H1 (cell line): Measurements from ENCODE around the gene OSBPL9.
"Not testable (repeated sequence)": the region's sequence is repeated elsewhere in the genome, so short reads cannot be mapped to it uniquely, and the experiment has no call there.

ENCODE experiments used
- ASH2L ChIP-seq: fragments of 200-600, 300-600 bp; sonication (generic); IDR thresholded peaks from one replicate; pipeline ENCODE4 v1.7.1; 2017; ENCODE audit warnings: low read length
- CEBPB ChIP-seq: IDR thresholded peaks from 2 replicates; pipeline ENCODE4 v1.6.1; 2012; ENCODE audit warnings: low read depth, low read length
- CHD7 ChIP-seq: fragments of 300-600 bp; sonication (generic); IDR thresholded peaks from 2 replicates; pipeline ENCODE4 v1.7.1; 2012; ENCODE audit warnings: low read length, moderate library complexity, mild to moderate bottlenecking, inconsistent platforms; ENCODE audit not compliant: insufficient replicate concordance
- CTCF ChIP-seq, 3 experiments: IDR thresholded peaks; 1 replicate in 2 of 3; 2 replicates in 1 of 3; pipeline versions ENCODE4 v1.5.1 to v1.6.1; 2011; ENCODE audit warnings: low read length in 3 of 3, mild to moderate bottlenecking in 3 of 3, inconsistent platforms in 2 of 3, low read depth in 1 of 3, moderate library complexity in 1 of 3; ENCODE audit not compliant: insufficient read depth in 1 of 3; ENCODE audit errors: control extremely low read depth in 1 of 3
- EGR1 ChIP-seq: IDR thresholded peaks from 2 replicates; pipeline ENCODE4 v1.6.1; 2011; ENCODE audit warnings: low read depth, low read length, borderline replicate concordance
- EP300 ChIP-seq, 2 experiments: IDR thresholded peaks; 1 replicate in 1 of 2; 2 replicates in 1 of 2; pipeline ENCODE4 v1.6.1; 2011 to 2012; ENCODE audit warnings: low read depth in 2 of 2, low read length in 2 of 2, mild to moderate bottlenecking in 2 of 2, borderline replicate concordance in 1 of 2, inconsistent platforms in 1 of 2, moderate library complexity in 1 of 2
- EZH2 ChIP-seq: fragments of 200-600 bp; sonication (generic); IDR thresholded peaks from 2 replicates; pipeline ENCODE4 v1.7.1; 2012; ENCODE audit warnings: low read depth, mild to moderate bottlenecking, moderate library complexity, low read length, inconsistent platforms; ENCODE audit not compliant: severe bottlenecking
- GABPA ChIP-seq: IDR thresholded peaks from 2 replicates; pipeline ENCODE4 v1.6.1; 2011; ENCODE audit warnings: mild to moderate bottlenecking, low read length, moderate library complexity, borderline replicate concordance; ENCODE audit not compliant: insufficient read depth
- JUN ChIP-seq: IDR thresholded peaks from 2 replicates; pipeline ENCODE4 v1.6.1; 2011; ENCODE audit warnings: low read depth, mild to moderate bottlenecking, improper control_type of control experiment, low read length
- NANOG ChIP-seq: IDR thresholded peaks from 2 replicates; pipeline ENCODE4 v1.6.1; 2011; ENCODE audit warnings: low read length, low read depth, mild to moderate bottlenecking, inconsistent platforms; ENCODE audit not compliant: insufficient read depth, poor library complexity, severe bottlenecking
- POLR2A ChIP-seq, 2 experiments: IDR thresholded peaks; 1 replicate in 1 of 2; 2 replicates in 1 of 2; pipeline ENCODE4 v1.6.1; 2011; ENCODE audit warnings: low read depth in 2 of 2, low read length in 2 of 2, mild to moderate bottlenecking in 2 of 2; ENCODE audit errors: control extremely low read depth in 1 of 2
- POLR2AphosphoS5 ChIP-seq: IDR thresholded peaks from 2 replicates; pipeline ENCODE4 v1.6.1; 2011; ENCODE audit warnings: low read depth, low read length
- TBP ChIP-seq: IDR thresholded peaks from 2 replicates; pipeline ENCODE4 v1.6.1; 2011; ENCODE audit warnings: low read depth, low read length, improper control_type of control experiment
- ZNF274 ChIP-seq: IDR thresholded peaks from 2 replicates; pipeline ENCODE4 v1.7.0; 2012; ENCODE audit warnings: low read length, borderline replicate concordance; ENCODE audit errors: extremely low read depth

- TF ChIP-seq GABPA; POLR2A (IDR thresholded peaks at IDR 0.05; ENCODE audit: control extremely low read depth in 1 of 2, low read depth in 2 of 2, low read length in 2 of 2); CTCF (IDR thresholded peaks at IDR 0.05; ENCODE audit: control extremely low read depth in 1 of 3, insufficient read depth in 1 of 3, low read depth in 1 of 3, low read length in 3 of 3); ZNF274; EGR1; NANOG; EZH2; ASH2L; POLR2AphosphoS5; JUN; CEBPB; CHD7; TBP; EP300 (IDR thresholded peaks at IDR 0.05; ENCODE audit: borderline replicate concordance in 1 of 2, low read depth in 2 of 2, low read length in 2 of 2): not testable (repeated sequence)
Observed at GRCh38 chr1:51610104-51610503, 6.8 kb upstream of the OSBPL9 start.
